Natural killer cell (primary cell): Measurements from ENCODE around the gene LMTK2. TPM values are rescaled to one million over a fixed set of nuclear protein-coding genes. Genes with fewer than 3 reads are reported as not detected.

Source experiments
- ATAC-seq, 3 donors: fragments of 150-1000 bp in 2 of 3; fragments of 200-7000 bp in 1 of 3; cut with Tn5 transposase; 1 replicate in 1 of 3; 2 replicates in 2 of 3; pipeline ENCODE4 v1.10.0; 2021; ENCODE audit warnings: mild to moderate bottlenecking in 2 of 3, moderate library complexity in 2 of 3
- DNase-seq, 2 donors: peaks; one replicate each; pipeline versions ENCODE4 v3.0.0 to v3.0.0-alpha.2; 2013 to 2021; ENCODE audit warnings: mixed read lengths in 1 of 2
- H3K27ac ChIP-seq: one replicate; pipeline ENCODE4 v1.5.1; 2013; ENCODE audit warnings: mild to moderate bottlenecking, low read length
- H3K27me3 ChIP-seq: one replicate; pipeline ENCODE4 v1.6.1; 2013; ENCODE audit warnings: low read length; ENCODE audit not compliant: control insufficient read depth, insufficient read depth
- H3K36me3 ChIP-seq: one replicate; pipeline ENCODE4 v1.6.1; 2013; ENCODE audit warnings: low read length; ENCODE audit not compliant: control insufficient read depth, insufficient read depth
- H3K4me1 ChIP-seq: one replicate; pipeline ENCODE4 v1.6.1; 2013; ENCODE audit warnings: low read length; ENCODE audit not compliant: control insufficient read depth, insufficient read depth
- H3K4me3 ChIP-seq: one replicate; pipeline ENCODE4 v1.5.1; 2013; ENCODE audit warnings: low read length
- H3K9me3 ChIP-seq: one replicate; pipeline ENCODE4 v1.6.1; 2013; ENCODE audit warnings: low read length; ENCODE audit not compliant: control insufficient read depth, insufficient read depth
- H3K27ac Mint-ChIP-seq, 2 donors: one replicate each; pipeline ENCODE4 v1.8.0; 2022; ENCODE audit warnings: mild to moderate bottlenecking in 2 of 2, mixed read lengths in 2 of 2, moderate library complexity in 1 of 2
- H3K27me3 Mint-ChIP-seq, 2 donors: one replicate each; pipeline ENCODE4 v1.8.0; 2022; ENCODE audit warnings: low read depth in 2 of 2, mixed read lengths in 2 of 2
- H3K36me3 Mint-ChIP-seq: one replicate; pipeline ENCODE4 v1.8.0; 2022; ENCODE audit warnings: mixed read lengths
- H3K4me1 Mint-ChIP-seq, 2 donors: one replicate each; pipeline ENCODE4 v1.8.0; 2022; ENCODE audit warnings: mixed read lengths in 2 of 2
- H3K4me3 Mint-ChIP-seq: one replicate; pipeline ENCODE4 v1.8.0; 2022; ENCODE audit warnings: mild to moderate bottlenecking, moderate library complexity, mixed read lengths
- H3K9me3 Mint-ChIP-seq, 2 donors: one replicate each; pipeline ENCODE4 v1.8.0; 2022; ENCODE audit warnings: mixed read lengths in 2 of 2
- WGBS: methylation state at CpG from one replicate; pipeline ENCODE4 v1.1.7; 2013; ENCODE audit warnings: missing lambda C conversion rate; ENCODE audit not compliant: insufficient coverage; 5-methylcytosine and 5-hydroxymethylcytosine counted together
- intact Hi-C: fragments of 100-400 bp; cut with micrococcal nuclease; formaldehyde crosslinking; loops from one replicate; pipeline ENCODE4 v1.14.2; 2022
- total RNA-seq, 4 donors: library from RNA; stranded (reverse); fragments of 120-200 nt in 1 of 4; gene quantifications; one replicate each; pipeline versions ENCODE4 v1.2.3 to v1.2.4, GENCODE V29; 2013 to 2022
- TF ChIP-seq, protein P1 (sequence below): fragments of 200-600 bp; IDR thresholded peaks from one replicate; pipeline ENCODE4 v1.8.0; 2022; ENCODE audit warnings: antibody characterized with exemption

Gene LMTK2
- total RNA-seq, 3 donors from 2014 or later (not counting 1 experiment from before 2014, with no cell fraction given): 18.7 to 33.9 (median 26.6) TPM

DNA sequence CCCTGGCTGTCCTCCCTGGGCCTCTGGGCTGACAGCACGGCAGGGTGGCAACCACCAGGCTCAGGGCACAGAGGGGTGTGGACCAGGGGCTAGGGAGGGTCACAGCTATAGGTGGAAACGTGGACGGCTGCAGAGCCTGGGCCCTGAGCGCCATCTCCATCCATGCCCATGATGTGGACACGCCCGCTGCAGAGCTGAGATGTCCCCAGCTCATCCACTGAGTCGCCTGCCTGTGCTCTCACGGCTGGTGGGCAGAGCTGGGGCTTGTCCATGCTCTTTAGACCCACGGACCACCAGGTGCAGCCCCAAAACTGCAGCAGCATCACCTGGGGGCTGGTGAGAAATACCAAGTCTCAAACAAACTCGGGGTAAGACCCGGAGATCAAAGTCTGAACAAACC lies 129.2 kb downstream of the LMTK2 start:
- Mint-ChIP-seq H3K4me3 (no peak overlapping the region), H3K27me3 (no peaks in the 10 kb centered on the region), H3K9me3 (no peaks in the 10 kb centered on the region), H3K27ac (no peak overlapping the region), H3K36me3 (no peaks in the 10 kb centered on the region), H3K4me1 (no peaks in the 10 kb centered on the region)
- intact Hi-C loops: no loop called here
- DNase-seq (no peak), ATAC-seq (no peak)
- Histone ChIP-seq H3K4me1 (no peaks in the 10 kb centered on the region), H3K27ac (no peak overlapping the region), H3K27me3 (no peaks in the 10 kb centered on the region), H3K4me3 (no peak overlapping the region), H3K9me3 (no peaks in the 10 kb centered on the region), H3K36me3 (peaks cover 22% of the 10 kb centered on the region)
- 93% methylated on average over 11 of the region's 11 CpGs for WGBS
- TF ChIP-seq, protein P1, sequence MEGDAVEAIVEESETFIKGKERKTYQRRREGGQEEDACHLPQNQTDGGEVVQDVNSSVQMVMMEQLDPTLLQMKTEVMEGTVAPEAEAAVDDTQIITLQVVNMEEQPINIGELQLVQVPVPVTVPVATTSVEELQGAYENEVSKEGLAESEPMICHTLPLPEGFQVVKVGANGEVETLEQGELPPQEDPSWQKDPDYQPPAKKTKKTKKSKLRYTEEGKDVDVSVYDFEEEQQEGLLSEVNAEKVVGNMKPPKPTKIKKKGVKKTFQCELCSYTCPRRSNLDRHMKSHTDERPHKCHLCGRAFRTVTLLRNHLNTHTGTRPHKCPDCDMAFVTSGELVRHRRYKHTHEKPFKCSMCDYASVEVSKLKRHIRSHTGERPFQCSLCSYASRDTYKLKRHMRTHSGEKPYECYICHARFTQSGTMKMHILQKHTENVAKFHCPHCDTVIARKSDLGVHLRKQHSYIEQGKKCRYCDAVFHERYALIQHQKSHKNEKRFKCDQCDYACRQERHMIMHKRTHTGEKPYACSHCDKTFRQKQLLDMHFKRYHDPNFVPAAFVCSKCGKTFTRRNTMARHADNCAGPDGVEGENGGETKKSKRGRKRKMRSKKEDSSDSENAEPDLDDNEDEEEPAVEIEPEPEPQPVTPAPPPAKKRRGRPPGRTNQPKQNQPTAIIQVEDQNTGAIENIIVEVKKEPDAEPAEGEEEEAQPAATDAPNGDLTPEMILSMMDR: no peak

DNA sequence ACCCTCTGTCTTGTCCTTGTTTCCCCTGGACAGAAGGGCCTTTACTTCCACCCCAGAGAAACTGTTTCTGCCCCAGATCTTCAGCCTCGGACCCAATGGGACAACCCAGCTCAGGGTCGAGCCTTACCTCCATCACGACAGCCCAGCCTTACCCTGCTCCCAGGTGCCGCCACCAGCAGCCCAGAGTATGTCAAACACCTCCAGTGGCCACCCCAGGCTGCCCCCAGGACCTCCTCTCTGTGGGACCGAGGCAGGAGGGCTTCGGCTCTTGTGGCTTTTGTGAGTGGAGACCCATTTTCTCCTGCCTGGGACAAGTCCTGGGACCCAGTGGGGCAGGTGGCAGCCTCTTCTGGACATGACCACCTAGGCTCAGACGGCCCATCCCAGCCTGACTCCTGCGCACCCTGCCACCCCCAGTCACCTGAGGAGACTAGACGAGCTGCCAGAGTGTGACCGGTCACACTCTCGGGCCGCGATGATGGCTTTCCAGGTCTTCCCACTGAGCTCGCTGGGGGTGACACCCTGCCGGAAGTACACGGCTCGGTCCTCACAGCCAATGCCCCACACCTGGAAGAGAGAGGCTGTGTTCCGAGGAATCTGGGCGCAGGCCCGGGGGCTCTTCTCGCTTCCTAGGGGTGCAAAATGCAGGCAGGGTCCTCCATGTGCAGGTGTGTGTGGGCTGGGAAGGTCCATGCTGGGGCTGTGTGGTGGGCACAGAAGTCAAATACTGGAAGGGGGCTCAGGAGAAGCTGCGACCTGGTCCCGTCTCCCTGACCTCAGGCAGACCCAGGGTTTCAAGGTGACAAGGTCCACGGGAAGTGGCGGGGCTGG lies 129.9 kb downstream of the LMTK2 start:
- Histone ChIP-seq H3K9me3 (no peaks in the 10 kb centered on the region), H3K36me3 (peaks cover 23% of the 10 kb centered on the region), H3K27me3 (no peaks in the 10 kb centered on the region), H3K27ac (no peak overlapping the region), H3K4me3 (no peak overlapping the region), H3K4me1 (no peaks in the 10 kb centered on the region)
- Mint-ChIP-seq H3K36me3 (no peaks in the 10 kb centered on the region), H3K9me3 (no peaks in the 10 kb centered on the region), H3K27me3 (no peaks in the 10 kb centered on the region), H3K4me1 (no peaks in the 10 kb centered on the region), H3K27ac (no peak overlapping the region), H3K4me3 (no peak overlapping the region)
- WGBS: 96% methylated on average over 25 of the region's 25 CpGs
- intact Hi-C loops: no loop called here
- ATAC-seq (peak in 1 of 3 donors; percentile 37), DNase-seq (no peak)
- TF ChIP-seq, protein P1: no peak

DNA sequence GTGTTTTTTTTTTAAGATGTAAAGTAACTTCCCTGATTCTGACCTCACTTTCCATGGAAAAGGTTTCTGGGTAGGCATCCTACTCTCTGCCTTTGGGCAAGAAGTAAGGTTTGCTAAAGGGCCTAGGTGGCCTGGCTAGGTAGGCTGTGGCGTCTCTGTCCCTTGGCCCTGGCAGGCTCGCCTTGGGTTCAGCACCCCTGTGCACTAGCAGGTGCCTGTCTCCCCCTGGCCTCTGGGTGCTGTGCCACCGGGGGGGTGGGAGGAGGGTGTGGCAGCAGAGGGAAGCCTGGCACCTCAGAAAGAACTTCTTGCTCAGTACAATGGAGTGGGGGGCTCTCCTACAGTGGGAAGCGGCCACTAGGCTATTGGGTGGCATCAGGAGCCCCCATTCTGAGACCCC lies 131.4 kb downstream of the LMTK2 start:
- intact Hi-C loops: no loop called here
- no peak overlapping the region for H3K27ac ChIP-seq
- TF ChIP-seq, protein P1: no peak
- no peaks in the 10 kb centered on the region for H3K4me1 ChIP-seq
- peaks cover 21% of the 10 kb centered on the region for H3K36me3 ChIP-seq
- ATAC-seq (no peak), DNase-seq (no peak)
- 100% methylated on average over 4 of the region's 4 CpGs for WGBS
- H3K36me3 Mint-ChIP-seq: no peaks in the 10 kb centered on the region
- H3K27ac Mint-ChIP-seq: no peak overlapping the region
- no peaks in the 10 kb centered on the region for H3K27me3 ChIP-seq
- no peaks in the 10 kb centered on the region for H3K9me3 ChIP-seq
- H3K27me3 Mint-ChIP-seq: no peaks in the 10 kb centered on the region
- H3K4me3 Mint-ChIP-seq: no peak overlapping the region
- no peaks in the 10 kb centered on the region for H3K4me1 Mint-ChIP-seq
- no peak overlapping the region for H3K4me3 ChIP-seq
- H3K9me3 Mint-ChIP-seq: no peaks in the 10 kb centered on the region

DNA sequence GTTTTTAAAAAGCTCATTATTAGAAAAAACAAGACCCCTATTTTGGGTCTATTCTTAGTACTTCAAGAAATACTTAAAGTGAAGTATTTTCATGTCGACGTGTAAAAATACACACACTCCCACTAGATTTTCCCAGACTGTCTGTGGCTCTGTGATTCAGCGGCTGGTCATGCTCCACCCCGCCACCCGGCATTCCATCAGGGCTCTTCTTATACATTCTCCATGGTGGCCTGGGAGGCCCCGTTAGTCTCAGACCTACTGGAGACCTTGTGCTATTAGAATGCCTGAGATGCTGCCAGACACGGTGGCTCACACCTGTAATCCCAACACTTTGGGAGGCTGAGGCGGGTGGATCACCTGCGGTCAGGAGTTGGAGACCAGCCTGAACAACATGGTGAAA lies 132.3 kb downstream of the LMTK2 start:
- 97% methylated on average over 9 of the region's 9 CpGs for WGBS
- H3K4me1 ChIP-seq: no peaks in the 10 kb centered on the region

More for the DNA sequence above, 132.3 kb downstream of the LMTK2 start:
- Mint-ChIP-seq H3K9me3 (no peaks in the 10 kb centered on the region), H3K27me3 (no peaks in the 10 kb centered on the region), H3K27ac (no peak overlapping the region), H3K36me3 (no peaks in the 10 kb centered on the region), H3K4me3 (no peak overlapping the region), H3K4me1 (no peaks in the 10 kb centered on the region)
- DNase-seq (no peak), ATAC-seq (no peak)
- Histone ChIP-seq H3K27me3 (no peaks in the 10 kb centered on the region), H3K27ac (no peak overlapping the region), H3K9me3 (no peaks in the 10 kb centered on the region), H3K4me3 (no peak overlapping the region), H3K36me3 (peaks cover 22% of the 10 kb centered on the region)
- TF ChIP-seq, protein P1: no peak
- intact Hi-C loops: no loop called here
